Prostate gland (tissue), 2 donors: ENCODE measurements around the gene NLRC5.

Experiments used
- CTCF ChIP-seq, 4 experiments: fragments of 200-600 bp in 2 of 4; fragments of 450-650 bp in 2 of 4; sonication (generic) in 2 of 4; IDR thresholded peaks; 1 replicate in 3 of 4; 2 replicates in 1 of 4; pipeline ENCODE4 v1.5.1; 2016 to 2019; ENCODE audit warnings: antibody characterized with exemption in 4 of 4, mild to moderate bottlenecking in 2 of 4, moderate library complexity in 2 of 4
- POLR2A ChIP-seq: fragments of 450-650 bp; IDR thresholded peaks from one replicate; pipeline ENCODE4 v1.6.1; 2016; ENCODE audit warnings: antibody characterized with exemption, mild to moderate bottlenecking

DNA sequence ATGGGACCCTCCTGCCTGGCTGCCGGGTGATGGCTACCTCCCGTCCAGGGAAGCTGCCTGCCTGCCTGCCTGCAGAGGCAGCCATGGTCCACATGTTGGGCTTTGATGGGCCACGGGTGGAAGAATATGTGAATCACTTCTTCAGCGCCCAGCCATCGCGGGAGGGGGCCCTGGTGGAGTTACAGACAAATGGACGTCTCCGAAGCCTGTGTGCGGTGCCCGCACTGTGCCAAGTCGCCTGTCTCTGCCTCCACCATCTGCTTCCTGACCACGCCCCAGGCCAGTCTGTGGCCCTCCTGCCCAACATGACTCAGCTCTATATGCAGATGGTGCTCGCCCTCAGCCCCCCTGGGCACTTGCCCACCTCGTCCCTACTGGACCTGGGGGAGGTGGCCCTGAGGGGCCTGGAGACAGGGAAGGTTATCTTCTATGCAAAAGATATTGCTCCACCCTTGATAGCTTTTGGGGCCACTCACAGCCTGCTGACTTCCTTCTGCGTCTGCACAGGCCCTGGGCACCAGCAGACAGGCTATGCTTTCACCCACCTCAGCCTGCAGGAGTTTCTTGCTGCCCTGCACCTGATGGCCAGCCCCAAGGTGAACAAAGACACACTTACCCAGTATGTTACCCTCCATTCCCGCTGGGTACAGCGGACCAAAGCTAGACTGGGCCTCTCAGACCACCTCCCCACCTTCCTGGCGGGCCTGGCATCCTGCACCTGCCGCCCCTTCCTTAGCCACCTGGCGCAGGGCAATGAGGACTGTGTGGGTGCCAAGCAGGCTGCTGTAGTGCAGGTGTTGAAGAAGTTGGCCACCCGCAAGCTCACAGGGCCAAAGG, 36.8 kb downstream of the NLRC5 start:
- TF ChIP-seq POLR2A (no peak), CTCF (IDR thresholded peaks at IDR 0.05) (no peak)
